ENCODE data around the gene ASAP2. TPM values are rescaled to one million over a fixed set of nuclear protein-coding genes. Genes with fewer than 3 reads are reported as not detected.

ASAP2 gene
- total RNA-seq, 1 experiment from 2014 or later = 12.6 TPM

DNA sequence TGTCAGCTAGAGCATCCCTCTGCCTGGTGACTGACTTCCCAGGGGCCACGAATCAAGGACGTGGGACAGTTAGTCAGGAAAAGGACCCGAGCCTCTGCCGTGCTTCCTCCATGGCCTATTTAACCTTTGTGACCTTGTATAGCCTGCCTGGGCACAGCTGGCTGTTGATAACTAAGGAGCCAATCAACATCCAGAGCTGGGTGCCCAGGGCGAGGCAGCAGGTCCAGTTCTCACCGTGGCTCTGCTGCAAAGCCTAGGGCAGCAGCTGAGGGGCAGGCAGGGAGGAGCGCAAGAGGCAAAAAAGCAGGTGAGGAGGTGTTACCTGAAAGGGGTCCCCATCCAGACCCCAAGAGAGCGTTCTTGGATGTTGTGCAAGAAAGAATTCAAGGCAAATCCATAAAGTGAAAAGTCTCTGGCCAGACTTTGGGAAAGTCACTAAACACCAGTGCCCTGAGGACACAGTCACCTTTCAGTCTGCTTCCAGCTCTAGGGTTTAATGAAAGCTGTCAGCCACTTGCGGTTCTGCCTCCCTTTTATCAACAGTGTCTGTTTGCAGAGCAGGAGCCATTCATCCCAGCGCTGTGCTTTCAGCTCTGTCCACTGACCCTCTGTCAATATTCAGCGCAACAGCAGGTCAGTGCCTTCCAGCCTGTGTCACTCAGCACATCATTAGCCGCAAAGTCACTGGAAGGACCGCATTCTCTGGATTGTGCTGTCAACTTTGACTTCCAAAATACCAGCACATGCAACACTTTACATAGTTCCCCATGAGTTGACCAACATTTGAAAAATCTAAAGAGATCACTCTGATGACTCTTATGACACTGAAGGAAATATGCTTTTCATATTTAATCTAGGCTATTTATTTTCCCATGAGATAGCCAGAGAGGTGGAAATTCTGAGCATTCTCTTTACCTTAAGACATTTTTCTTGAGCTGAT lies 38.6 kb upstream of the ASAP2 start:
- Histone ChIP-seq H3K9ac (ENCODE audit: extremely low read depth, insufficient read length, low read length) (no peak overlapping the region), H4K8ac (replicated peaks; ENCODE audit: insufficient read length, low read depth, low read length) (no peak overlapping the region), H3K4me1 (ENCODE audit: insufficient read depth, low read length) (0 out of 2 replicates have a peak, but pooled peaks cover 2% of the 10 kb centered on the region), H4K5ac (ENCODE audit: insufficient read length, low read depth, low read length) (no peak overlapping the region), H2AFZ (ENCODE audit: low read length) (no peak overlapping the region), H2BK120ac (ENCODE audit: low read depth, low read length, poor library complexity, severe bottlenecking) (no peak overlapping the region), H3K79me1 (ENCODE audit: insufficient read depth, low read depth, low read length, poor library complexity, severe bottlenecking) (no peaks in the 10 kb centered on the region), H2AK5ac (ENCODE audit: insufficient read length, low read length) (no peak overlapping the region), H3K27ac (ENCODE audit: insufficient read length, low read depth, low read length) (no peak overlapping the region), H3T11ph (ENCODE audit: low read length) (no peak overlapping the region), H3K9me3 (ENCODE audit: control insufficient read depth, low read depth, low read length) (no peaks in the 10 kb centered on the region), H3K4ac (ENCODE audit: low read depth, low read length) (no peak overlapping the region), H3K56ac (ENCODE audit: insufficient read length, low read depth, low read length) (no peak overlapping the region), H3K27me3 (ENCODE audit: insufficient read depth, low read length) (no peaks in the 10 kb centered on the region), H2BK5ac (ENCODE audit: insufficient read length, low read length) (no peak overlapping the region), H3K14ac (ENCODE audit: insufficient read depth, low read length) (no peak overlapping the region), H2BK20ac (ENCODE audit: low read depth, low read length, poor library complexity, severe bottlenecking) (no peak overlapping the region), H2BK15ac (ENCODE audit: low read depth, low read length) (no peak overlapping the region), H3K18ac (ENCODE audit: insufficient read length, low read depth, low read length) (no peak overlapping the region), H3K23me2 (ENCODE audit: insufficient read length, low read depth, low read length, poor library complexity, severe bottlenecking) (no peaks in the 10 kb centered on the region), H2BK12ac (ENCODE audit: insufficient read length, low read depth, low read length) (no peak overlapping the region), H4K20me1 (ENCODE audit: control insufficient read depth, insufficient read depth, insufficient read length) (no peaks in the 10 kb centered on the region), H4K91ac (ENCODE audit: insufficient read length, low read depth, low read length) (no peak overlapping the region), H3K23ac (ENCODE audit: insufficient read length, low read depth, low read length) (no peak overlapping the region), H3K4me2 (ENCODE audit: insufficient read depth, insufficient read length, low read length) (no peak overlapping the region), H3K79me2 (ENCODE audit: insufficient read depth, low read length) (no peaks in the 10 kb centered on the region)
- TF ChIP-seq, protein P1, sequence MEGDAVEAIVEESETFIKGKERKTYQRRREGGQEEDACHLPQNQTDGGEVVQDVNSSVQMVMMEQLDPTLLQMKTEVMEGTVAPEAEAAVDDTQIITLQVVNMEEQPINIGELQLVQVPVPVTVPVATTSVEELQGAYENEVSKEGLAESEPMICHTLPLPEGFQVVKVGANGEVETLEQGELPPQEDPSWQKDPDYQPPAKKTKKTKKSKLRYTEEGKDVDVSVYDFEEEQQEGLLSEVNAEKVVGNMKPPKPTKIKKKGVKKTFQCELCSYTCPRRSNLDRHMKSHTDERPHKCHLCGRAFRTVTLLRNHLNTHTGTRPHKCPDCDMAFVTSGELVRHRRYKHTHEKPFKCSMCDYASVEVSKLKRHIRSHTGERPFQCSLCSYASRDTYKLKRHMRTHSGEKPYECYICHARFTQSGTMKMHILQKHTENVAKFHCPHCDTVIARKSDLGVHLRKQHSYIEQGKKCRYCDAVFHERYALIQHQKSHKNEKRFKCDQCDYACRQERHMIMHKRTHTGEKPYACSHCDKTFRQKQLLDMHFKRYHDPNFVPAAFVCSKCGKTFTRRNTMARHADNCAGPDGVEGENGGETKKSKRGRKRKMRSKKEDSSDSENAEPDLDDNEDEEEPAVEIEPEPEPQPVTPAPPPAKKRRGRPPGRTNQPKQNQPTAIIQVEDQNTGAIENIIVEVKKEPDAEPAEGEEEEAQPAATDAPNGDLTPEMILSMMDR (conservative IDR thresholded peaks at IDR 0.05) = no peak
- H3K36me3 Mint-ChIP-seq (ENCODE audit: insufficient read depth in 1 of 3, low read depth in 3 of 3) = no peaks in the 10 kb centered on the region
- peaks cover 0 to 3% of the 10 kb centered on the region in 2 experiments; a peak in 3 of 5 replicates for H3K9me3 Mint-ChIP-seq
- WGBS (ENCODE audit: extremely low coverage, insufficient read length, low lambda C conversion rate) = no CpG with 5 or more reads among the region's 13 CpGs
- H3K27me3 Mint-ChIP-seq (ENCODE audit: low read depth) = peaks cover 6% of the 10 kb centered on the region
- no peak for DNase-seq
- no peak overlapping the region for H3K4me3 Mint-ChIP-seq
- H3K4me1 Mint-ChIP-seq = peaks cover 13 to 15% of the 10 kb centered on the region in 2 experiments
- H3K27ac Mint-ChIP-seq = no peak overlapping the region; a peak in 1 of 7 replicates

All from H9 (cell line).